ENCODE results near the gene SNCB.

DNA sequence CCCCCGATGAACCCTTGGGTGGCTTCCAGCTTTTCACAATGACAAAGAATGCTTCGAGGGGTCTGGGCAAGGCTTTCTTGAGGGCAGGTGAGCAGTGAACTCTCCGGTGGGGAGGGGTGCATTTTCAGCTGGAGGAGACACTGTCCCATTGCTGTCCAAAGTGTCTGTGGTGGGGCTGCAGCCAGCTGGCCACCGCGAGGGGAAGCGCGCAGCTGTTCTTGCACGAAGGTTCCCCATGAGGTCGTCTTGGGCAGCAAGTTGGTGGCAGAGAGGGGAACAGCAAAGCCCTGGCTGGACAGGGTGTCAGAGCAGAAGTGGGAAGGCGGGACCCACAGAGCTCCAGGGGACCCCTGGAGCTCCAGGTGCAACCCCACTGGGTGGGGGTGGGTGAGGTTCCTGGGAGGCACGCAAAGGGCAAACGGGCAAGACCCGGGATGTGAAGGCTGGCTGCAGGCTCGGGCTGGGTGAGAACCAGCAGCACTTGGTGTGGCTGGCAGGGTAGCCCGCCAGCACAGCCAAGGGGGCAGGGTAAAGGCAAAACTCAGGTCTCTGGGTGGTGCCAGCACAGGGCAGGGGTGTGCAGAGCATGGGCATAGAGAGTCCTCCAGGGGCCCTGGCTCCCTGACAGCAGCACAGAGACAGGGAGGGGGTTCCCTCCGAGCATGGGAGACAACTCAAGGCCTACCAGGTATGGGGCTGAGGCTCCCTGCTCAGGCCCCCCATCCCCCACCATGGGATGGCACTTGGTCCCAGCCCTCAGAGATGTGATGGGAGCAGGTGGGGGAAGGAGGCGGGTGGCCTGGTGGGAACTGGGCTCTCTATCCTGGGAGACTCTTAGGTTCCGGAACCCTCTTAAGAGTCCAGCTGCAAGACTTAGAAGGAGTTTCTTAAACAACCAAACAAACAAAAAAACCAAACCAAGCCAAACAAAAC, 43.6 kb upstream of the SNCB start:
- TF ChIP-seq, protein P1, sequence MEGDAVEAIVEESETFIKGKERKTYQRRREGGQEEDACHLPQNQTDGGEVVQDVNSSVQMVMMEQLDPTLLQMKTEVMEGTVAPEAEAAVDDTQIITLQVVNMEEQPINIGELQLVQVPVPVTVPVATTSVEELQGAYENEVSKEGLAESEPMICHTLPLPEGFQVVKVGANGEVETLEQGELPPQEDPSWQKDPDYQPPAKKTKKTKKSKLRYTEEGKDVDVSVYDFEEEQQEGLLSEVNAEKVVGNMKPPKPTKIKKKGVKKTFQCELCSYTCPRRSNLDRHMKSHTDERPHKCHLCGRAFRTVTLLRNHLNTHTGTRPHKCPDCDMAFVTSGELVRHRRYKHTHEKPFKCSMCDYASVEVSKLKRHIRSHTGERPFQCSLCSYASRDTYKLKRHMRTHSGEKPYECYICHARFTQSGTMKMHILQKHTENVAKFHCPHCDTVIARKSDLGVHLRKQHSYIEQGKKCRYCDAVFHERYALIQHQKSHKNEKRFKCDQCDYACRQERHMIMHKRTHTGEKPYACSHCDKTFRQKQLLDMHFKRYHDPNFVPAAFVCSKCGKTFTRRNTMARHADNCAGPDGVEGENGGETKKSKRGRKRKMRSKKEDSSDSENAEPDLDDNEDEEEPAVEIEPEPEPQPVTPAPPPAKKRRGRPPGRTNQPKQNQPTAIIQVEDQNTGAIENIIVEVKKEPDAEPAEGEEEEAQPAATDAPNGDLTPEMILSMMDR (IDR thresholded peaks at IDR 0.05) = no peak
- TF ChIP-seq EP300 (IDR thresholded peaks at IDR 0.05) = no peak
- TF ChIP-seq POLR2A (IDR thresholded peaks at IDR 0.05) = no peak

Measured in ovary (tissue), 3 donors.